RKO (cell line): Measurements from ENCODE around the gene BIRC3.

Source experiments
- DNase-seq: peaks from one replicate; pipeline ENCODE4 v3.0.0-alpha.2; 2016; ENCODE audit warnings: low spot score

BIRC3 gene

DNA sequence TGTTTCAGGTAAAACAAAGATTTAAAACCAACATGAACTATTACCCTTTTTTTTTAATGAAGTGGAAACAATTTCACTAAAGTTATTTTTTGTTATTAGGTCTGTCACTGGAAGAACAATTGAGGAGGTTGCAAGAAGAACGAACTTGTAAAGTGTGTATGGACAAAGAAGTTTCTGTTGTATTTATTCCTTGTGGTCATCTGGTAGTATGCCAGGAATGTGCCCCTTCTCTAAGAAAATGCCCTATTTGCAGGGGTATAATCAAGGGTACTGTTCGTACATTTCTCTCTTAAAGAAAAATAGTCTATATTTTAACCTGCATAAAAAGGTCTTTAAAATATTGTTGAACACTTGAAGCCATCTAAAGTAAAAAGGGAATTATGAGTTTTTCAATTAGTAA lies 60.6 kb downstream of the BIRC3 start:
- no peak for DNase-seq

DNA sequence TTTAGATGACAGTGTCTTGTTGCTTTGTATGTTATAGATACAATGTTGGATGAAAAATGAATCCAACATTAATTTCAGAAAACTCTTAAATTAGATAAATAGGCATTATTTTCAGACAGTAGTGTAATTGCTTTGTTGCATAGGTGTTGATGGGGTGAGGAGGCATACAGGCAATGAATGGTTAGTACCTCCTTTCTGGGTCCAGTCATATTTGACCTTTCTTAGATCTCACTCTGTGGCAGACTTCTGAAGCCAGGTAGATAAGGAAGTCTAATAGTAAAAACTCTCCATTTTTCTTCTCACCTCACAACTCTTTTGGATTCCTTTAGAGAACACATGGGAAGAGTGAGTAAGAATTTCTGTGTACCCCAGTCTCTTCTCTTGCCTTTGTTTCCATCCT lies 61.5 kb downstream of the BIRC3 start:
- no peak for DNase-seq

DNA sequence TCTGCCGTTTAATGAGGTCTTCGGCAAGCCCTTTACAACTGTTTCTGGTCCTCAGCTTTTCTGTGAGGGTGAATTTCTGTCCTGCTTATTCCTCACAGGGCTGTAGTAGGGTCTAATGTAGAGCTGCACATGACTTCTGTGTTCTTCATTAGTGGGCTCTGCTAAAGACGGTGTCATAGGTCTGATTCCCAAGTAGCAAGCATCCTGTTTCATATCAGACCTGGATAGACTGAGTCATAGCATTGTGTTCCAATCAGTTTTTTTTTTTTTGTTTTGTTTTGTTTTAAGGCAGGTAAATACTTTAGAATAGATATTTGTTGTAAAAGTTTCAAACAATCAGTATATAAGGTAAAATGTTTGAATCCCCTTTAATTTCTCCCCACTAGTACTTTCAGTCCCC lies 65.1 kb downstream of the BIRC3 start:
- DNase-seq, result no peak

DNA sequence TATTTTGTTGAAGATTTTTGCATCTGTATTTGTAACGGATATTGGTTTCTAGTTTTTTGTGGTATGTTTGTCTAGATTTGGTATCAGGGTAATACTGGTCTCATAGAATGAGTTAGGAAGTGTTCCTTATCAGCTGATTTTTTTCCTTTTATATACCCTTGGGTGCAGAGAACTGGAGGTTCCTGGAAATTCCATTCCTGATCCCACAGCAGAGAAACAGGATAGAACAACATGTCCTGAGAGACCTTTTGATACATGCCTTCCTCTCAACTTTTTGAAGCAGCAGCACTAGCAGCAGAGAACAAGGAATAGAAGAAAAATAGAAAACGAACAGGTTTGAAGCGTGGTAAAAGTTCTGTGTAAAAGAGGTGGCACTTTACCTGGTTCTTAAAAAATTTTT lies 66.6 kb downstream of the BIRC3 start:
- no peak for DNase-seq

DNA sequence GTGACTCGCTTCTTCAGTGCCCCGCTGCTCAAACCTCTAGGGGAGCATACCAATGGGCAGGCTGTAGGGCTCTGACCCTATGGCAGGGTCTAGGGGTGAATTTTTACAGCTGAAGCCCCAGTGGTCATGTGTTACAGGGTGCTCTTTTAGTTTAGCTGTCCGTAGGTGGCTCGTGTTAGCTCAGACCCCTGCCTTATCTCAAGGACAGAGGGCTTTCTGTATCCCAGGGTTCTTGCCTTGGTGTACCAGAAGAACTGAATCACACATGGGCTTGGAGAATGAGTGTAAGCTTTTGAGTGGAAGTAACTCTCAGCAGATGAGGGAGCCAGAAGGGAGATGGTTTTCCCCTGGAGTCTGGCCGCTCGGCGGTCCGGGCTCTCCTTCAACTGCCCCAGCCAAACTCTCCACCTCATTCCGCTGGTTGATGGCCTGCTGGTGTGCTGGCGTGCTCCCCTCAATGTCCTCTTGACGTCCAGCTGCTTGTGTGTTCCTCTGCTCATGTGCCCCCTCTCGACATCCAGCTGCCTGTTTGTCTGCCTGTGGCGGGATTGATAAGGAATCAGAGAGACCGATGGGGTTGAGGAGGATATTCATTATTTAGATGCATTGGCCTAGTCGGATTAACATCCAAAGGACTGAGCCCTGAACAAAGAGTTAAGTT lies 67.3 kb downstream of the BIRC3 start:
- no peak for DNase-seq

DNA sequence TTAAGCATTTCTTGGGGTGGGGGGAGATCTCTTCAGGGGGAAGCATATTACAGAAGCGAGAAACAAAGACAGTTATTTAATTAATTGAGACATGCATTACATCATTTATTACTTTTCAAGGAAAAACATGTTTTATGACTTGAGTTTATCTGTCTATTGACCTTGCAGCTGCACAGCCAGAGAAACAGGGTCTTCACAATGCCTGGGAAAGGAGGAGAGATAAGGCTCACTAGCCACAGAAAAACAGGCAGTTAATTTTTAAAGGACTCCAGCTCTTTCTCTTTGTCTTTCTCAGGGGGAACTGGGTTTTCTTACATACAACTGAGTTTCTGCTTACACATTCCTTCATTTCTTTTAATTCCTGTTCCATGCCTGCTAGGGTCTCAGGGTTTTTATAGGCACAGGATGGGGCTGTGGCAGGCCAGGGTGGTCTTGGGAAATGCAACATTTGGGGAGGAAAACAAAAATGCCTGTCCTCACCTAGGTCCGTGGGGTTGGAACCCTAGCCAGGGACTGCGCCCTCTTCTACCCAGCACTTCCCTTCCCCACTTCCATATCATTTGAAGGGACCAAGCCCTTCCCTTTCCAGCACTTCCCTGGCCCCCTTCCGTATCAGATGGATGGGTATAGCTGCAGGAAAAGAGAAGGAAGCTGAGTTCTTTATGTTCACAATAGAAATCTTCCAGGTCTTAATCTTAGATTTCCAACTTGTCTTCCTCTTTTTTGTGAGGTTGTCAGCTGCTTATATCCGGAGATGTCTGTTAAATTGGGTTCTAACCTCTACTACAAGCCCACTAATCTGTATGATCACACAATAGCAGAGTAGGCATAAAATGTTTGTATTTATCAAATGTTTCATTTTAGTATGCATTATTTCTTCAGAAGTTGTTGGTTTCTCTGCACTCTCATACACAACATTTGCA lies 68.1 kb downstream of the BIRC3 start:
- DNase-seq, result no peak

DNA sequence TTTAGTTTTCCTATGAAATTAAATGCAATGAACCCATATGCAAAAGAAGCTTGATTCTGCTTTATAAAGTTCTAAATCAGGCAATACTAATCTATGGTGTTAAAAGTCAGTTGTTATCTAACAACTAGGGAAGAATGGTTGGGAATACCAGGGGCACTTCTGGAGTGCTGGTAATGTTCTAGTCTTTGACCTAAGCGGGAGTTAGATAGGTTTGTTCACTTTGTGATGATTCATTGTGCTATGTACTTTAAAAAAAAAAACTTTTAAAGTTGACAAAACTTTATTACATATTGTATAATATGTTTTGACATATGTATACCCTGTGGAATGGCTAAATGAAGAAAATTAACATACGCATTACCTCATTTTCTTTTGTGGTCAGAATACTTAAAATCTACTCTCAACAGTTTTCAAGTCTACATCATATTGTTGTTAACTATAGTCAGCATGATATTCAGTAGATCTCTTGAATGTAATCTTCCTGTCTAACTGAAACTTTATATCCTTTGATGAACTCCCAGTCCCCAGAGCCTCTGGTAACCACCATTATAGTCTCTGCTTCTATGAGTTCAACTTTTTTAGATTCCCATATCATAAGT lies 69.0 kb downstream of the BIRC3 start:
- DNase-seq, result no peak

DNA sequence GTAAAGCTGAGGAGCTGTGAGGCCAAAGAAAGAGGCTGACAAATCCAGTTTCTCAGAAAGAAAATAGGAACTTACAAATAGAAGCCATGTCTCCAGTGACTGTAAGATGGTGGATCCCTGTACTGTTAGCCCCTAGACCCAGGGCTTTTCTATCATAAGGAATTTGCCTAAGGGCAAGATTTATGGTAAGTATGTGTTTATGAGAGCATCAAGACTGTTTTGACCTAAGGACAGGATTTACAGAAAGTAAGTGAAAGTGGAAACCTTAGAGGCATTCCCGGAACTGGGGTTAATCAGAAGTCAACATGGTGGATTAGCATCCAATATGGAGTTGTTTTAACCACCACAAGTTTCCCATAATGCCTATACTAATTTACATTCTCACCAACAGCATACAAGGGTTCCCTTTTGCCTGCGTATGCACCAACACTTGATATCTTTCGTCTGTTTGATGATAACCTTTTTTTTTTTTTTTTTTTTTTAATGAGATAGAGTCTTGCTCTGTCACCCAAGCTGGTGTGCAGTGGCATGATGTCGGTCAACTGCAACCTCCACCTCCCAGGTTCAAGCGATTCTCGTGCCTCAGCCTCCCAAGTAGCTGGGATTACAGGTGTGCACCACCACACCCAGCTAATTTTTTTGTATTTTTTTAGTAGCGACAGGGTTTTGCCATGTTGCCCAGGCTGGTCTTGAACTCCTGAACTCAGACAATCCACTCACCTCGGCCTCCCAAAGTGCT lies 69.9 kb downstream of the BIRC3 start:
- DNase-seq, result no peak
